Umbilical cord (tissue), 2 donors: Measurements from ENCODE around the gene BRF1. TPM values are rescaled to one million over a fixed set of nuclear protein-coding genes. Genes with fewer than 3 reads are reported as not detected.

Experiments
- DNase-seq: peaks from one replicate; pipeline ENCODE4 v3.0.0-alpha.2; 2015; ENCODE audit warnings: low spot score
- total RNA-seq: library from RNA; depleted of rRNA; stranded (reverse); fragments of >200 nt; gene quantifications from one replicate; pipeline ENCODE4 v1.2.3, GENCODE V29; 2014; ENCODE audit warnings: low replicate concordance; ENCODE audit not compliant: insufficient read depth

Gene BRF1
- total RNA-seq, 1 donor from 2014 or later, result 41.9 TPM

- no peak for DNase-seq
Measured at GRCh38 chr14:105211086-105211757, 89.6 kb downstream of the BRF1 start.

DNA sequence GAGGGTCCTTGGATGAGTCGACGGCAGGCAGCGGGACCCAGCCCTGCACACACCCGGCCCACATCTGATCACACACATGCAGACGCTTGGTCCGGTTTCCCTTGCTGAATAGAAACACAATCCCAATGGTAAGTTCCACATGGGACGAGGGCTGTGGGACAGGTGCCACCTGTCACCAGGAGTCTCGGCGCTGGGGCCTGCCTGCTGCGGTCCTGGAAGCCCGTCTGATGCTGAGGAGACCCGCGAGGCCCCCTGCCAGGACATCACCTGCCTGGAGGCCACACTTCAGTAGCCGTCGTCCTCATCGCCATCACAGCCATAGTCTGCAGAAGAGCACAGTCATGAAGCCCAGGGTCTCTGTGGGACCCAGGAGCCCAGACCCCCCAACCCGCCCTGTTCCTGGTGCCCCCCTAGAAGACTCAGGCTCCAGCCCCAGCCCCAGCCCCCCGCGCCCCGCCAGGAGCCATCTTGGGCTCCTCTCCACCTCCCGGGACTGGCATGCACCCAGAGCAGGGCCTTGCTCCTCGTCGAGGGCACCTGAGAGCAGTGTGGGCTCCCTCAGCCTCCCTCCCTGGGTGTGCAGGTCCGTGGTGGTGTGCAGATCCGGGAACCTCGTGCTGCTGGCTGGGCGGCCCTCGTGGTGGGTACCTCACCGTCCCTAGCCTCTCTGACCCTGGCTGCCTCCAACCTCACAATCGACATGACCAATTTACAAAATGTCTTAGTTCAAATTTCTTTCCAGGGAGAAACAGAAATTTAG, 90.4 kb downstream of the BRF1 start:
- no peak for DNase-seq

GRCh38 chr14:105209646-105210045, 91.2 kb downstream of the BRF1 start:
- DNase-seq, result no peak

GRCh38 chr14:105209091-105209490, 91.7 kb downstream of the BRF1 start:
- no peak for DNase-seq

DNA sequence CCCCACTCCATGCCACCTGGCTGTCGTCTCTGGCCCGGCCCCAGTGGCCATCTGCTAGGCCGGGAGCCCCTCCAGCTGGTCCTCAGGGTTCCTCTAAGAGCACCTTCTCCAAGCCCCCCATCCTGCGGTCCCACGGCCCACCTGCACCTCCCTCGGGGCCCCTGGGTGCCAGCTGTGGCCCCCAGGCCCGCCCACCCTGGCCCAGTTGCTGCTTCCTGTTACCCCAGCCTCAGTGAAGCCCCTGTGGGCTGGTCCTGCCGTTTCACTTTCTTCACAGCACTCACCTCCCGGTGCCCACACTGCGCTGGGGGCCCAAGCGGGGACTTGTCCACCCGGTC, 92.1 kb downstream of the BRF1 start:
- no peak for DNase-seq

DNA sequence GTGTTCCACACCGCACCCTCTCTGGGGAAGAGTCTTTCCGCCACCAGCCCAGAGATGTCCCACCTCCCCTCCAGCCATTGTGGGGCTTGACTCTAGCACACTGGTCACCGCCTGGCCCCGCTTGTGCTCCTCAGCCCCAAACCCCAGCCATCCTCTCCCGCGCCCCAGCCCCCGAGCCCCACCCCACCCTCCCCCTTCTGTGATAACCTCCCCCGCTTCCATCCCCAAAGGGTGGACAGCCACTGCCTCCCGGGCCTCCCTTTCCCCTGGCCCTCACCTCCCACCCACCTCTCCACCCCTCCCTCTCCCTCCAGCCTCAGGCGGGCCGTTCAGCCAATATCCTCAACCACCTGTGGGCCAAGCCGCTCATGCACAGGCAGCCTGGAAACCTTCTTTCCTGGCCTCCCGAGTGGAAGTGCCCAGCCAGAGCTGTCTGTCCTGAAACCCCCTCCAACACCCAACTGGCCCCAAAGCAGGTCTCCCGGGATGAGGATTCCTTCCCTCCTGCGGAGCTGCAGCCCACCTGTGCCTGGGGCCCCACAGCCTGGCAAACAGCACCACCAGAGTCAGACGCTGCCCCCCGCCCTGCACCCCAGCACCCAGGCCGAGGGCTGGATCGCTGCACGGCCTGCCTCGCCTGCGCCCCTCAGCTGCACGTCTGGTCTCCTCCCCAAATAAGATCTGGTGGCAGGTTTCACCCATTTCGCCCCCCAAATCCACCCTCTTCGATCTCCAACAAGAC, 92.6 kb downstream of the BRF1 start:
- DNase-seq, result no peak

DNA sequence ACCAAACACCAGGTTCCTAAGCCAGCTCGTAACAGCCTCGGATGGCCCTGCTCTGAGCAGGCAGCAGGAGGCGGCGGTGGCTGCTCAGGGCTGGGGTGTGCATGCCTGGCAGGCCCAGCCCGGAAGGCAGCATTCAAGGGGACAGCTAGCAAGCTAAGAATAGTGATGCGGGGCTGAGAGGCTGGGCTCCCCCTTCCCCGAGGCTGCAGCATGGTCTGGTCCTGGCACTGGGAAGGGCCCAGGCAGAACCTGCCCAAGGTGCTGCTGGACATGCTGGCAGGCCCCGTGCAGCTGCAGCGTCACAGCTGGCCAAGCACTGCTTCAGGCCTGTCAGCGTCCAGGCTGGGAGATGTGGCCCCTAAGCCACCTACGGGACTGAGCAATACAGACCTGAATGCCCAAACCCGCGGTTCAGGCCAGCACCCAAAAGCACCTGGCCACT, 93.3 kb downstream of the BRF1 start:
- DNase-seq, result no peak

DNA sequence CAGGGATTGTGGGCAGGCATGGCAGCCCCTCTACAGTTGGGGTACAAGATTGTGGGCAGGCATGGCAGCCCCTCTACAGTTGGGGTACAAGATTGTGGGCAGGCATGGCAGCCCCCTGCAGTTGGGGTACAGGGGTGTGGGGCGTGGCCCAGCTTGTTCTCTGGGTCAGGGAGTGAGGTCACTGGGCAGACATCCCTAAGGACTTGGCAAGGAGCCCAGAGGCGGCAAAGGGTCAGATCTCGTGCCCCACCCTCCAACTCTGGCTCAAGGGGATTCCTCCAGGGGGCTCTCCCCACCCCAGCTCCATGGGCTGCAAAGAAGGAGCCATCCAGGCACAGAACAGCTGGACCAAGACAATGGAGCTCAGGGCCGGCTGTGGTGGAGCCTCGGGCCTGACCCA, 93.9 kb downstream of the BRF1 start:
- no peak for DNase-seq

DNA sequence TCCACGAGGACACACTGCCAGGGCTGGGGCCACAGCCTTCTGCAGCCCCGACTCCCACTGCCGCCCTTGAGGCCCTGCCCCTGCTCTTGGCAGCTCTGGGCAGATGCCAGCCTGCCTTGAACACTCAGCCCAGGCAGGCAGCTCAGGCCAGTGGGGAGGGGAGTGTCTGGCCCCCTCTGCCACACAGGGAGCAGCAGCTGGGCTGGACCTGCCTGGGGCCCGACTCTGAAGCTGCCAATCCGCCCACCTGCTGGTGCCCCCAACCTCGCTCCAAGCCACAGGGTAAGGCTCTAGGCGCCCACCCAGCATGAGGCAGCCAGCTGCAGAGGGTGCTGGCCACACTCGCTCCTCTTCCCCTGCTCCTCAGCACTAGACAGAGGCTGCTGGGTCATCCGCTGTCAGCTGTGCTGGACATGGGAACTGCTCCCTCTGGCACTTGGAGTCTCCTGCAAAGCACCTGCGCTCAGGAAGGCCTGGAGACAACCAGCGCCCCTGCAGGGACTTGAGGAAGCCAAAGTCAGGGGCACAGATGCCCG, 95.1 kb downstream of the BRF1 start:
- DNase-seq, result no peak

- DNase-seq, result no peak
Measured at GRCh38 chr14:105204931-105205672, 95.7 kb downstream of the BRF1 start.

GRCh38 chr14:105204206-105204930, 96.4 kb downstream of the BRF1 start:
- DNase-seq, result no peak

DNA sequence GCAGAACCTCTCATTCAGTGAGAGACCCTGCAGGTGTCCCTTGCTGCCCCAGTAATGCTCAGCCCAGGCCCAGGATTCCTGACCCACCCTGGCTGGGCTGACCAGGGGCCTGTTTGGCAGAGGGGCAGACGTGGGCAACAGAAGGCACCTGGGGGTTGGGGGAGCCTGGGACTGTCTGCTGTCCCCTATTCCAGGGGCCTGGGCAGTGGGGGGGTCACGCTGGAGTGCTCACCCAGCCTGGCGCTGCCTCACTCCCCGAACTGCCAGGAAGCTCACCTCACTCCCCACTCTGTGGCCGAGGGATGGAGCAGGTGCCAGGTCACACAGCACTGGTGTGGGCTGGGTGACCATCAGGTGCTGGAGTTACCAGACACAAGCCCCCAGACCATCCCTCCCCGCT, 97.1 kb downstream of the BRF1 start:
- DNase-seq, result no peak

- peak; percentile 71 for DNase-seq
Measured at GRCh38 chr14:105203057-105203531, 97.7 kb downstream of the BRF1 start.

- DNase-seq, result no peak
Measured at GRCh38 chr14:105201925-105202513, 98.8 kb downstream of the BRF1 start.

- DNase-seq, result no peak
Measured at GRCh38 chr14:105201156-105201924, 99.5 kb downstream of the BRF1 start.

GRCh38 chr14:105200641-105201040, 100.2 kb downstream of the BRF1 start:
- DNase-seq, result no peak

GRCh38 chr14:105200074-105200473, 100.7 kb downstream of the BRF1 start:
- no peak for DNase-seq

- DNase-seq, result no peak
Measured at GRCh38 chr14:105199093-105199492, 101.7 kb downstream of the BRF1 start.

- no peak for DNase-seq
Measured at GRCh38 chr14:105198588-105198987, 102.2 kb downstream of the BRF1 start.

DNA sequence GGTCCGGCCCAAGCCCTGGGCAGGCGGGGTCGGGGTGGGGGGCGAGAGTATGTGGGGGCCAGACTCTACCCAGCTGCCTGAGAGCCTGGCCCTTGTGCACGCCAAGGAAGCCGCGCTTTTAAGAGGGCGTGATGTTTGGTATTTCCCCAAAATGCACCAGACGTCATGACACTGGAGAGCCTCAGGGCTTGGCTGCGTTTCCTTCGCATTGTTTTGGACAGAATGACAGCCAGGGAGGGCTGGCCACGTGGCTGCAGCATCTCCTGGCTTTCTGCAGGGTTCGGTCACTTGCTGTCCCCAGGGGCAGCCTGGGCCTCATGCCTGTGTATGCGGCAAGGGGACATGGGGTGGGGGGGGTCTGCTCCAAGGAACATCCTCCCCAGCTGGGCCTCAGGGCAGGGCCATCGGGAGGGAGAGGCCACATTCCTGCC, 103.6 kb downstream of the BRF1 start:
- DNase-seq, result no peak
